Breast epithelium (tissue), 4 donors: Measurements from ENCODE around the gene PHACTR3. TPM values are rescaled to one million over a fixed set of nuclear protein-coding genes. Genes with fewer than 3 reads are reported as not detected.
"Not testable (repeated sequence)": the region's sequence is repeated elsewhere in the genome, so short reads cannot be mapped to it uniquely, and the experiment has no call there.

Source experiments
- DNase-seq, 2 donors: peaks; one replicate each; pipeline ENCODE4 v3.0.0-alpha.2; 2019; ENCODE audit warnings: low spot score in 2 of 2
- H3K27ac ChIP-seq, 2 donors: fragments of 200-600 bp; sonication (generic) in 1 of 2; one replicate each; pipeline ENCODE4 v1.5.1; 2016 to 2019; ENCODE audit warnings: mild to moderate bottlenecking in 1 of 2
- H3K27me3 ChIP-seq, 2 donors: fragments of 200-600 bp; sonication (generic) in 1 of 2; one replicate each; pipeline versions ENCODE4 v1.5.1 to v1.6.0; 2017 to 2019; ENCODE audit warnings: control low read depth in 1 of 2, mild to moderate bottlenecking in 1 of 2
- H3K36me3 ChIP-seq: fragments of 200-600 bp; one replicate; pipeline ENCODE4 v1.5.1; 2019
- H3K4me1 ChIP-seq, 2 donors: fragments of 200-600 bp; sonication (generic); one replicate each; pipeline ENCODE4 v1.5.1; 2016 to 2019; ENCODE audit warnings: control low read depth in 1 of 2
- H3K4me3 ChIP-seq, 3 donors: fragments of 200-600 bp; sonication (generic); 1 replicate in 2 of 3; 2 replicates in 1 of 3; pipeline ENCODE4 v1.5.1; 2016 to 2019; ENCODE audit warnings: mild to moderate bottlenecking in 3 of 3, moderate library complexity in 2 of 3
- H3K9me3 ChIP-seq, 2 donors: fragments of 200-600 bp; sonication (generic) in 1 of 2; one replicate each; pipeline ENCODE4 v1.5.1; 2016 to 2019; ENCODE audit warnings: control low read depth in 1 of 2
- POLR2A ChIP-seq: fragments of 450-650 bp; IDR thresholded peaks from one replicate; pipeline ENCODE4 v1.6.1; 2016; ENCODE audit warnings: antibody characterized with exemption, mild to moderate bottlenecking, moderate library complexity
- POLR2AphosphoS5 ChIP-seq, 3 donors: sonication (generic); formaldehyde crosslinking; IDR thresholded peaks; one replicate each; pipeline ENCODE4 v1.6.1; 2017; ENCODE audit warnings: antibody characterized with exemption in 3 of 3
- intact Hi-C: fragments of 100-400 bp; cut with DNase I; formaldehyde crosslinking; loops from one replicate; pipeline ENCODE4 v1.15.1; 2023; ENCODE audit warnings: low total_unique reads
- total RNA-seq, 3 donors: library from RNA; depleted of rRNA; stranded (reverse); fragments of >200 nt; gene quantifications; one replicate each; pipeline ENCODE4 v1.1.0, GENCODE V29; 2016
- TF ChIP-seq, protein P1 (sequence below), 3 donors: fragments of 450-650 bp; IDR thresholded peaks; one replicate each; pipeline ENCODE4 v1.5.1; 2016 to 2017; ENCODE audit warnings: antibody characterized with exemption in 3 of 3, mild to moderate bottlenecking in 3 of 3, moderate library complexity in 3 of 3

Gene PHACTR3
- total RNA-seq, 3 donors from 2014 or later: 0.16 to 0.33 (median 0.29) TPM

DNA sequence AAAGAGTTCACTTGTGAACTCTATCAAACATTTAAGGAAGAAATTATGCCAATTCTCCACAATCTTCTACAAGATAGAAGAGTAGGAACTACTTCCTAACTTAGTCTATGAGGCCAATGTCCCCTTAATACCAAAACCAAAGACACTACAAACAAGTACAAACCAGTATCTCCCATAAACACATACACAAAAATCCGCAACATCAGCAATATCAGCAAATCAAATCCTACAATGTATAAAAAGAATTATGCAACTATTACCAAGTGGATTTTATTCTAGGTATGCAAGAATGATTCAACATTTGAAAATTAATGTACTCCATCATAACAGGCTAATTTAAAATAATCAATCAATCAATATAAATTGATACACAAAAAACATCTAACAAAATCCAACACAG lies 283.7 kb downstream of the PHACTR3 start:
- Histone ChIP-seq H3K27me3 (no peaks in the 10 kb centered on the region), H3K36me3 (no peaks in the 10 kb centered on the region), H3K4me3 (no peak overlapping the region), H3K9me3 (no peaks in the 10 kb centered on the region), H3K27ac (no peak overlapping the region), H3K4me1 (no peaks in the 10 kb centered on the region)
- DNase-seq: no peak
- intact Hi-C loops: no loop called here
- TF ChIP-seq, protein P1, sequence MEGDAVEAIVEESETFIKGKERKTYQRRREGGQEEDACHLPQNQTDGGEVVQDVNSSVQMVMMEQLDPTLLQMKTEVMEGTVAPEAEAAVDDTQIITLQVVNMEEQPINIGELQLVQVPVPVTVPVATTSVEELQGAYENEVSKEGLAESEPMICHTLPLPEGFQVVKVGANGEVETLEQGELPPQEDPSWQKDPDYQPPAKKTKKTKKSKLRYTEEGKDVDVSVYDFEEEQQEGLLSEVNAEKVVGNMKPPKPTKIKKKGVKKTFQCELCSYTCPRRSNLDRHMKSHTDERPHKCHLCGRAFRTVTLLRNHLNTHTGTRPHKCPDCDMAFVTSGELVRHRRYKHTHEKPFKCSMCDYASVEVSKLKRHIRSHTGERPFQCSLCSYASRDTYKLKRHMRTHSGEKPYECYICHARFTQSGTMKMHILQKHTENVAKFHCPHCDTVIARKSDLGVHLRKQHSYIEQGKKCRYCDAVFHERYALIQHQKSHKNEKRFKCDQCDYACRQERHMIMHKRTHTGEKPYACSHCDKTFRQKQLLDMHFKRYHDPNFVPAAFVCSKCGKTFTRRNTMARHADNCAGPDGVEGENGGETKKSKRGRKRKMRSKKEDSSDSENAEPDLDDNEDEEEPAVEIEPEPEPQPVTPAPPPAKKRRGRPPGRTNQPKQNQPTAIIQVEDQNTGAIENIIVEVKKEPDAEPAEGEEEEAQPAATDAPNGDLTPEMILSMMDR (IDR thresholded peaks at IDR 0.05): no peak
- TF ChIP-seq POLR2AphosphoS5 (IDR thresholded peaks at IDR 0.05) (no peak), POLR2A (no peak)

DNA sequence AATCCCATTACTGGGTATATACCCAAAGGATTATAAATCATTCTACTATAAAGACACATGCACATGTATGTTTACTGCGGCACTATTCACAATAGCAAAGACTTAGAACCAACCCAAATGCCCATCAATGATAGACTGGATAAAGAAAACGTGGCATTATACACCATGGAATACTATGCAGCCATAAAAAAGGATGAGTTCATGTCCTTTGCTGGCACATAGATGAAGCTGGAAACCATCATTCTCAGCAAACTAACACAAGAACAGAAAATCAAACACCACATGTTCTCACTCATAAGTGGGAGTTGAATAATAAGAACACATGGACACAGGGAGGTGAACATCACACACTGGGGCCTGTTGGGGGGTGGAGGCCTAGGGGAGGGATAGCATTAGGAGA lies 285.7 kb downstream of the PHACTR3 start:
- DNase-seq, H3K27ac ChIP-seq, intact Hi-C loops, H3K4me3 ChIP-seq, H3K36me3 ChIP-seq, H3K27me3 ChIP-seq, H3K9me3 ChIP-seq, H3K4me1 ChIP-seq: not testable (repeated sequence)

DNA sequence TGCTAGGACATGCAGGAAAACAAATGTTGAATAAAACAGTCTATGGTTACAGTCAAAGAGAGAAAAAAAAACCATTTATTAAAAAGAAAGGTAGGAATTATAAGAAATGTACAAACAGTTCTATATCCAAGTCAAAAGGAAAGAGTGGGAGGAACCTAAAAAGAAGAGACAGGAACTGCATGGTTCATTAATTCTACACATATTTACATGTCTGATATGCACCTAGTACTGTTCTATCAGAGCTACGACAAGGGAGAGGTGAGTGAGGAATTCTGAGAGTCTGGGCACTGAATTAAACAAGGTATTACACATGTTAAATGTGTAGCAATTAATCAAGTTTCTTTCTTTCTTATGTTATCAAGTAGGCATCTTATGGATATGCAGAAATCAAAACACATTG lies 287.2 kb downstream of the PHACTR3 start:
- Histone ChIP-seq H3K27ac (no peak overlapping the region), H3K4me3 (no peak overlapping the region), H3K27me3 (no peaks in the 10 kb centered on the region), H3K36me3 (no peaks in the 10 kb centered on the region), H3K9me3 (no peaks in the 10 kb centered on the region), H3K4me1 (no peaks in the 10 kb centered on the region)
- TF ChIP-seq POLR2AphosphoS5 (IDR thresholded peaks at IDR 0.05): no peak
- TF ChIP-seq POLR2A: no peak
- TF ChIP-seq, protein P1 (IDR thresholded peaks at IDR 0.05): no peak
- intact Hi-C loops: no loop called here
- DNase-seq: no peak

DNA sequence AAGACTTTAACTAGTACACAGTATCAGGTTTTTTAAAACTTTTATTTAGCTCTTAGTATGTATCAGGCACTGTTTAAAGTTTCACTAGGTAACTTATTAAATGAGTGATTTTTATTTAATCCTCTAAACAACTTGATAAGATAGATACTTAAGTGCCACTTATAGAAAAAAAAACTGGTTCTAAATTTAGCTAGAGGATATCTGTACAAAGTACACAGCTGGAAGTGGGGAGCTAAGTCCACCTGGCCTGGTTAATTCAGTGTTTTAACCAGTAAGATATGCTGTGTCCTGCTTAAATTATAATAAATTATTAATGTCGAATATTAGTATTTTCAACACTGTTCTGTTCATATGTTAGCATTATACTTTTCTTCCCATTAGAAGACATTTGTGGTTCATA lies 291.6 kb downstream of the PHACTR3 start:
- Histone ChIP-seq H3K4me1 (no peaks in the 10 kb centered on the region), H3K9me3 (no peaks in the 10 kb centered on the region), H3K36me3 (no peaks in the 10 kb centered on the region), H3K27me3 (no peaks in the 10 kb centered on the region), H3K27ac (no peak overlapping the region), H3K4me3 (no peak overlapping the region)
- DNase-seq: no peak
- intact Hi-C loops: no loop called here
- TF ChIP-seq POLR2AphosphoS5 (IDR thresholded peaks at IDR 0.05) (no peak), POLR2A (no peak)
- TF ChIP-seq, protein P1 (IDR thresholded peaks at IDR 0.05): no peak
